GM23248 (cell line): Measurements from ENCODE around the gene CRYGC.

Experiments
- EZH2 ChIP-seq: fragments of 200-600 bp; sonication (generic); IDR thresholded peaks from 2 replicates; pipeline ENCODE4 v1.6.1; 2018; ENCODE audit warnings: antibody characterized with exemption, mild to moderate bottlenecking; ENCODE audit not compliant: insufficient read depth, poor library complexity, severe bottlenecking
- EZH2phosphoT487 ChIP-seq: fragments of 200-600 bp; sonication (generic); IDR thresholded peaks from 2 replicates; pipeline ENCODE4 v1.6.1; 2018; ENCODE audit warnings: antibody characterized with exemption, moderate library complexity, mild to moderate bottlenecking, low read depth; ENCODE audit not compliant: insufficient read depth

DNA sequence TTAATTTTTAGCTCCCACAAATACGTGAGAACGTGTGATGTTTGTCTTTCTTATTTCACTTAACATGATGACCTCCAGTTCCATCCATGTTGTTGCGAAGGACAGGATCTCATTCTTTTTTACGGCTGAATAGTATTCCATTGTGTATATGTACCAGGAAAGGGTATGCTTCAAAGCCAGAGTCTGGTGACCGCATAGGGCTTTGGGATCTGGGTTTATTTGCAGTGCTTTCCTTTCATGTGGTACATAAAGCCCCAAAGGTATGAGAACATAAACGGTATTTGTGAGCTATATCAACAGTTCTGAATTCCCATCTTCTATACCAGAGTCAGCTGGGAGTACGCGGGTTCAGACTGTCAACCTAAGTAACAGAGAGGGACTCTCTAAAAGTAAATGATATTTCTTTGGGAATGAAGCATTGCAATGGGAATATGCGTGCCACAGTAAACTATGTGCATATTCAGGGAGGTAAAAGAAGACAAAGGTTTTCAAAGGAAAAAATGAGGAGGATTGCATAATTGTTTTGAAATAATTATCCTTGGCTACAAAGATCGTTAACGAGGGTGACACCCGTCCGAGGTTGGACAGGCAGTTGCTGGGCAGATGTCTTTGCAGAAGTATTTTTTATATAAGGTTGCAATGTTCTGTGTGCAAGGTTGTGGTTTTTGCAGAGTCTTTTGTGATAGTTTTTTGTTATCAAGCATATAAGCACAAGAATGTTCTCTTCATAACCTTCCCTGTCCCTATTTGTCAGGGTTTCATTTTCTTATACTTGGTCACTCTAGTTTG lies 29.8 kb downstream of the CRYGC start:
- TF ChIP-seq EZH2 (no peak), EZH2phosphoT487 (no peak)
